Fibroblast of upper back skin (primary cell): ENCODE measurements around the gene TBC1D24.
A peak's percentile ranks its signal among the peaks of the same experiment; 100 is the strongest.
"Not testable (repeated sequence)": the region's sequence is repeated elsewhere in the genome, so short reads cannot be mapped to it uniquely, and the experiment has no call there.

Source experiments
- DNase-seq: peaks from one replicate; pipeline ENCODE4 v3.0.0-alpha.2; 2013

TBC1D24 gene

DNA sequence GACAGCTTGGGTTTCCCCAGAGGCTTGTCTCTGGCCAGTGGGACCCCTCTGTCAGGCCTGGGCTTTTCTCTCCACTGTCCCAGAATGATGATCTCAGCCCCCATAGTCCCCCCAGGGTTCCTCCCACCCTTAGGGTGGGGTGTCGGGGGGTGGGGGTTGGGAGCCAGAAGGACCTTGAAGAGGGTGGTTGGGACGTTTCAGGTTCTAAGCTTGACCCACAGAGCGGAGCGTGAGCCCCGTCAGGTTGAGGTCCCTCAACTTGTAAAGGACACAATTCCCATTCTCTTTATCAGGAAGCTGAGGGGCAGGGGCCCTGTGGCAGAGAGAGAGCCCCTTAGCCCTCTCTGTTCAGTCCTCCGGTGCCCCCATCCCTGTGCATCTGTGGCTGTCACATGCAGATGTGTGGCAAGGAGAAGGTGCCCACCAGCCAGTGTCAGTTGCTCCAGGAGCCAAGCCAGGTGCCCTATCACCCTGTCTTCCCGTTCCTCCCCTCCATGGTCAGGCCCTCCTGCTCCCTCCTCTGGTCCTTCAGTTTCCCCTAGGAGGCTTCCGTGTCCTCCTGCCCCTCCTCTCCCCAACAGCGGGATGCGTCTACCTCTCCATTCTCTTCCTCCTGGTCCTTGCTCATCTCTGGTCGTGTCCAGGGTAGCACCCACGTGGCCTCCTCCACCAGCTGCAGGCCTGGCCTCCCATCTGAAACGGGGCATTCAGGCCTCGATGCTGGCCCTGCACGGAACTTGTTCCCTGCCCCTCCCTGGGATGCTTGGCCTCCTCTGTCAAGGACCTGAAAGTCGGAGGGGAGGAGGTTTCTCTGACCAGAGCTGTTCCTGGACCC is 5.3 kb upstream of the TBC1D24 start:
- DNase-seq: no peak

DNA sequence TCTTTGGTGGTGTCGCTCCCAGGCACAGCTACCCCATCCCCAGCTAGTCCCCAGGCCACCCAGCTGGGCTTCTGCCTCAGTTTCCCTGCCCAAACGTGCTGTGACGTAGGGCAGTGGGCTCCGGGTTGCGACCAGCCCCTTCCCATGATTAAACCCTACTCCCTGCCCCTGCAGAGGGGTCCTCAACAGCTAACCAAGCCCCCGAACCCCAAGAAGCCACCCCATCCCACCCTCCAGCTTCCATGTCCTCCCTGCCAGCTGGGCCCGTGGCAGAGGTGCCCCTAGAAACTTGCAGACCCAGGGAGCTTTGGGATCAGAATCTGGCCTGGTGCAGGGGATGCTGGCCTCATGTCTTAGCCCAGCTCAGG is 4.7 kb upstream of the TBC1D24 start:
- no peak for DNase-seq

DNA sequence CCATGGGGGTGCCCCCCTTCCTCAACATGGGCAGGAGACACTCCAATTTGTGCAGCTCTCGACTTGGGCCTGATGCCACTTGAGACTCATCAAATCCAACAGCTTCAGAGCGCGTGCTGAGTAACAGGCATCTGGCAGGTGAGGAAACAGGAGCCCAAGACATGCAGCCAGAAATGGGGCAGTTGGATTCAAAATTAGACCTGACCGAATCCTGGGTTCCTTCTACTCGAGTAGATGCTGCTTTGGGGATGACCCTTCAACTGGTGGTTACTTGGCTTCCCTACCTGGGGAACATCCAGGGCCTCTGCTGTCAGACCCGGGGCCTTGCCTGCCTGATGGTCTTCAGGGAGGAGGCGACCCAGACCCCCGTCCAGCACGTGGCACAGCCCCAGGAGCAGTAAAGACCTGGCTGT is 4.3 kb upstream of the TBC1D24 start:
- DNase-seq: peak; percentile 13

DNA sequence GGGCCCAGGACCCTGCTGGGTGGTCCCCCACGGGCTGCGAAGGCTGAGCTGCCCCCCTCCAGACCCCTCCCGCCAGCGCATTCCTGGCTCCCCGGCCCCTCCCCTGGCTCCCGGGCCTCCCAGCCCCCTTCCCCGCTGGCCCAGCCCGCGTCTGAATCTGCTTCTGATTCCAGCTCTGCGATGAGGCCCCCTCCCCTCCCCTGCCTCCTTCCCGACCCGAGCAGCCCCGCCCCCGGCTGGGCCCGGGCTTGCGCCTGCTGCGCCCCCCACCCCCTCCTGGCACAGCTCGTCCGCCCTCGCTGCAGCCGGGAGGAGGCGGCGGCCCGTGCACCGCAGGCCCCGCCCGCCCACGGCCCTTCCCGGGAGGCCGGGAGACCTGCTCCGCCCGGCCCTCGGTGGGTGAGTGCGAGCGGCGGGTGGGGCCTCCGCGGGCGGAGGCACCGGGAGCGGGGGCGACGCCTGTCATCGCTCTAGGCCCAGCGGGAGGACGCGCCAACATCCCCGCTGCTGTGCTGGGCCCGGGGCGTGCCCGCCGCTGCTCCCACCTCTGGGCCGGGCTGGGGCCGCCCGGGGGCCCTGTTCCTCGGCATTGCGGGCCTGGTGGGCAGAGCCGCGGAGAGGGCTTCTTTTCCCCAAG is 3.8 kb upstream of the TBC1D24 start, which contains the start of gene NTN3:
Gene NTN3 (plus strand): TSS at position 282 of the 637 bp plus-strand sequence. CDS start 405 bp downstream, outside the sequence.
- DNase-seq: peak; percentile 33

DNA sequence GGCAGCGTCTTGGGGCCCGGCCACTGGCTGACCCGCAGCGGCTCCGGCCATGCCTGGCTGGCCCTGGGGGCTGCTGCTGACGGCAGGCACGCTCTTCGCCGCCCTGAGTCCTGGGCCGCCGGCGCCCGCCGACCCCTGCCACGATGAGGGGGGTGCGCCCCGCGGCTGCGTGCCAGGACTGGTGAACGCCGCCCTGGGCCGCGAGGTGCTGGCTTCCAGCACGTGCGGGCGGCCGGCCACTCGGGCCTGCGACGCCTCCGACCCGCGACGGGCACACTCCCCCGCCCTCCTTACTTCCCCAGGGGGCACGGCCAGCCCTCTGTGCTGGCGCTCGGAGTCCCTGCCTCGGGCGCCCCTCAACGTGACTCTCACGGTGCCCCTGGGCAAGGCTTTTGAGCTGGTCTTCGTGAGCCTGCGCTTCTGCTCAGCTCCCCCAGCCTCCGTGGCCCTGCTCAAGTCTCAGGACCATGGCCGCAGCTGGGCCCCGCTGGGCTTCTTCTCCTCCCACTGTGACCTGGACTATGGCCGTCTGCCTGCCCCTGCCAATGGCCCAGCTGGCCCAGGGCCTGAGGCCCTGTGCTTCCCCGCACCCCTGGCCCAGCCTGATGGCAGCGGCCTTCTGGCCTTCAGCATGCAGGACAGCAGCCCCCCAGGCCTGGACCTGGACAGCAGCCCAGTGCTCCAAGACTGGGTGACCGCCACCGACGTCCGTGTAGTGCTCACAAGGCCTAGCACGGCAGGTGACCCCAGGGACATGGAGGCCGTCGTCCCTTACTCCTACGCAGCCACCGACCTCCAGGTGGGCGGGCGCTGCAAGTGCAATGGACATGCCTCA is 3.1 kb upstream of the TBC1D24 start:
- DNase-seq: no peak

DNA sequence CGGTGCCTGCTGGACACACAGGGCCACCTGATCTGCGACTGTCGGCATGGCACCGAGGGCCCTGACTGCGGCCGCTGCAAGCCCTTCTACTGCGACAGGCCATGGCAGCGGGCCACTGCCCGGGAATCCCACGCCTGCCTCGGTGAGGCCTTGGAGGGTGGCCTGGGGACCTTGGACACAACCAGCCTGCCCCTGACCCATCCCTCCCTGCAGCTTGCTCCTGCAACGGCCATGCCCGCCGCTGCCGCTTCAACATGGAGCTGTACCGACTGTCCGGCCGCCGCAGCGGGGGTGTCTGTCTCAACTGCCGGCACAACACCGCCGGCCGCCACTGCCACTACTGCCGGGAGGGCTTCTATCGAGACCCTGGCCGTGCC is 2.5 kb upstream of the TBC1D24 start:
- DNase-seq: no peak

DNA sequence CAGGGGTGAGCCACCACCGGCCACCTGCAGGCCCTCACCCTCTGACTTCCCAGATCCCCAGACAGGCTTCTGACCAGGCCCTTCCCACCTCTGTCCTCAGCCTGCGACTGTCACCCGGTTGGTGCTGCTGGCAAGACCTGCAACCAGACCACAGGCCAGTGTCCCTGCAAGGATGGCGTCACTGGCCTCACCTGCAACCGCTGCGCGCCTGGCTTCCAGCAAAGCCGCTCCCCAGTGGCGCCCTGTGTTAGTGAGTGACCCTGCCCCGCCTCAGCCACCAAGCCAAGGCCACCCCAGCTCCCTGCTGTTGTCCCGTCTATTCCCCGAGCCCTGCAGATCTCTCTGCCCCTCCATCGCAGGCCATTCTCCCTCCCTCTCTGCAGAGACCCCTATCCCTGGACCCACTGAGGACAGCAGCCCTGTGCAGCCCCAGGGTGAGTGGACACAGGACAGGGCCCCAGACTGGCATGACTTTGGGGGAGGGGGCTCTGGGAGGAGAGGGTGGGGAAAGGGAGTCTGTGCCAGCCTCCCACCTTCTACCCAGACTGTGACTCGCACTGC is 2.0 kb upstream of the TBC1D24 start:
- no peak for DNase-seq

DNA sequence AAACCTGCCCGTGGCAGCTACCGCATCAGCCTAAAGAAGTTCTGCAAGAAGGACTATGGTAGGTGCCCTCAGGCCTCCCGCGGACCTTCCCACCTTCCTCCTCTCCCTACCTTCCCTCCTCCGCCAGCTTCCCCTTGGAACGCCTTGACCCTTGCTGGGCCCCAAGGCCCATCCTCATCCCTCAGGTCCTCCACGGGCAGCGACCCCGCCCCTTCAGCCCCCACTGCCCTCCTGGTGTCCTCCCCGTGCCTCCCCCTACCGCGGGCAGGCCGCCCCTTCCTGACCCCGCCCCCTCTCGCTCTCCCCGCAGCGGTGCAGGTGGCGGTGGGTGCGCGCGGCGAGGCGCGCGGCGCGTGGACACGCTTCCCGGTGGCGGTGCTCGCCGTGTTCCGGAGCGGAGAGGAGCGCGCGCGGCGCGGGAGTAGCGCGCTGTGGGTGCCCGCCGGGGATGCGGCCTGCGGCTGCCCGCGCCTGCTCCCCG is 1.4 kb upstream of the TBC1D24 start:
- no peak for DNase-seq

DNA sequence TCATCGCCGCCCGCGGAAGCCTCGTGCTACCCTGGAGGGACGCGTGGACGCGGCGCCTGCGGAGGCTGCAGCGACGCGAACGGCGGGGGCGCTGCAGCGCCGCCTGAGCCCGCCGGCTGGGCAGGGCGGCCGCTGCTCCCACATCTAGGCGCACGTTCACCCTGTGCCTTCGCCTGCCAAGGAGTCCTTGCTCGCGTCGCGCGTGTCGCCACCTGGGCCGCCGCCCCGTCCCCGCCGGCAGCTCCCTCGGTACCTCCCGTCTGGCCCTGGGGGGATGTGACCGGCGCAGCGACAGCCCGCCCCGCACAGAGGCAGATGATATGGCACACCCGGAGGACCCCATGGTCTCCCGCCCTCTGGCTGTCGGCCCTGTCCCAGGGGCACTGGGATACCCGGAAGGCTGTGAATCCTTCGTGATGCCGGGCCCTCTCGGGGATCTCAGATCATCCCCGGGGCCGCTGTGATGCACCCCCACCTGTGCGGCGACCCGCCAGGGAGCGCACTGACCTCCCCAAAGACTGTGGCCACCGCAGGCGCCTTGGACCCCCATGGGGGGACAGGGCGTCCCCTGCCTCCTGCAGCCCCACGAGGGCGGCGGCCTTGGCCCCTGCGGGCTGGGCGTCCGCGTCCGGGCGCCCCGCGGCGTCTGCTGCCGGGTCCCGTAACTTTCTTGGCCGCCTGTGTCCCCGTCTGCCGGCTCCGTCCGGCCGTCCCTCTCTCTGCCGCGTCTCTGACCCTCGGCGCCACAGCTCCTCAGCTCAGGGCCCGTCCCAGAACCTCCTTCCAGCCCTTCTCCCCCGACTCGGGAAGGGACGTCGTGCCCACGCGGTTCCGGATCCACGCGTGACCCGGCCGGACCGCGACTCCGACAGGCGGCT is 689 bp upstream of the TBC1D24 start:
- DNase-seq: peak; percentile 22

DNA sequence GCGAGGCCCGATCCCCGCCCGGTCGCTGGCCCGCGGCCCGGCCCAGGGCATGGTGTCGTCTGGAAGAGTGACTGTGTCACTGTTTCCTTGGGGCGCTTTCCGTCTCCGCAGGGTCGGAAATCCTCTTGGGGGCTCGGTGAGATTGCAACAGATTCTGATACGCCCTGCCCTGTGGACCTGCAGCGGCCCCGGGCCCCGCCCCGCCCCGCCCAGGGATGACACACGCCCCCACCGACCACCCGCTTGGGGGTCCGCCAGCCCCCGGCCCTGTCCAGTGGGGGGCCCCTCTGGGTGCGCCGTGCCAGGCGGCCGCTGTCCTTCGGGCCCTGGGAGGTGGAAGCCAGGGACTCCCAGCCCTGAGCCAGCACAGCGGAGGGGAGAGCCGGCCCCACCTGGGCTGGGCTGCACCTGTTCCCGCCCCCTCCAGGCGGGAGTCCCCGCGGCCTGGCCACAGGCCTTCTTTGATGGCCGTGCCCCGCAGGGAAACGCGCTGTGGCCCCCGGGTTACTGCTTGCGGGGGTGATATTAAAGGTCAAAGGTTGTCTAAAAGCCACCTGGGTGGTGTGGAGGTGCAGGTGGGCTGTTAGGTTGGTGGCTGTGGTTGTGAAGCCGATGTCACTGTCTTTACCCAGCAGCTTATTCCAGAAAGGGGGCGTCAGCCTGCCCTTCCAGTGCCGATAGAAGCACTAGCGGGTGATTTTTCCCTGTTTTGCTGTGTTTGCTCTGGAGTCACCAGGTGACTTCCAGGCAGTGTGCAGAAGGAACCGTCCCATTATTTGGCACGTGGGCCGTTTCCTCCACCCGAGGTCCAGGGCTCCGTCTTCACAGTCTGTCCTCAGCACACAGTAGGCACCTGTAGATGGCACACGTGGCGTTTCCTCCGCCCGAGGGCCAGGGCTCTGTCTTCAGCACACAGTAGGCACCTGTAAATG is 752 bp downstream of the TBC1D24 start:
- no peak for DNase-seq

DNA sequence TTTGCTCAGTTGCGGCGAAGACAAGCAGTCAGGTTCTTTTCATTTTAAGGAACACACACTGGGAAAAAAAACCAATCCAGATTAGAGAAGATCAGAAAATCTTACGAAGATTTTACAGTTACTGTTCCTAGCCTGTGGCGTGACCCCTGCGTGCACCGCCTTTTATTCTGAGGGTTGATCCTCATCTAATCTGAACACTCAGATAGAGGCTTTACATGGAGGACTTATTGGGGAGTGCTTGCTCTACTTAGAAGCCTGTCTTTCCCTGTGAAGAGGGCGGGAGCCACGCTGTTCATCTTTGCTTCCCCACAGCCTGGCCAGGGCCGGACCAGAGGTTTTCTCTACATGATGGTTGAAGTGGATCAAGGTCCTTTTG is 1.4 kb downstream of the TBC1D24 start:
- no peak for DNase-seq

DNA sequence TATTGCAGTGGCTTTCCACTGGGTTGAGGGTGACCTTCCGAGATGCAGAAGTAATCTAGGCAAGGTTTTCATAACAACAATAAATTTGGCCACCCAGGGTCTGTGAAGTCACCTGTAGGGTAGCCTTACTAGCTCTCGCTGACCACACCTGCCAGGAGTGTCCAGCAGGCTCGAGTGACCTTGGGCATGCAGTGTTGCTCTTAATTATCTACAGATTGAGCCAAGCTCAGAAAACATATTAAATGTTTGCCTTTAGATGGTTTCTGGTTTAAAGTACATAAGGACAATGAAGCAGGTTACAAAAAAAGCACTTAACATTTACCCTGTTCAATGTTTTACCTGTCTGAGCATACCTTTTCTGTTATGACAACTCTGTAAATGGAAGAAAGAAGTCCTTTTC is 1.8 kb downstream of the TBC1D24 start:
- DNase-seq: no peak

DNA sequence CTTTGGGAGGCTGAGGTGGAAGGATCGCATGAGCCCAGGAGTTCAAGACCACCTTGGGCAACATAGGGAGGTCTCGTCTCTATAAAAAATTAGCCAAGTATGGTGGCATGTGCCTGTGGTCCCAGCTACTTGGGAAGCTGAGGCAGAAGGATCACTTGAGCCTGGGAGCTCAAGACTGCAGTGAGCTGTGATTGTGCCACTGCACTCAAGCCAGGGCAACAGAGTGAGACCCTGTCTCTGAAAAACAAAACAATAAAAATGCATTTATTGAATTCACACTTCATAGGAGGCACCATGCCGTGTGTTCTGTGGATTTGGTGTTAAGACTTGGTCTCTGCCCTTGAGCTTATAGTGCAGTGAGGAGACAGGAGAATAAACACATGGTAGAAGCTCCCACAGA is 2.4 kb downstream of the TBC1D24 start:
- DNase-seq: no peak

DNA sequence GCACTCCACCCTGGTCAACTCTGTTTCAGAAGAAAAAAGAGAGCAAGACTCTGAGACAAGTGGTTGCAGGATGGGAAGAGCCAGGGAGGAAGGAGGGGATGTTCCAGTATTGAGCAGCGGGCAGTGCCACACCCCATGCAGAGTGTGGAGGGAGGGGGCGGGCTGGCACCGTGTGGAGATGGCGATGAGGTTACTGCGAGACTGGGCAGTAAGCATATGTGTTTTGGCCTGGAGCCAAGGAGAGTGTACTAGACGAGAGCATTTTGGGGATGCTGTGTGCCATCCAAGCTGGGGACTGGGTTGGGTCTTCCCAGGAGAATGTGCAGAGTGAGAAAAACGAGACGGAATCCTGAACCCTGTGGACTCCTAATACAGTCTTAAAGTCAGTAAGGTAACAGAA is 3.4 kb downstream of the TBC1D24 start:
- DNase-seq: no peak

DNA sequence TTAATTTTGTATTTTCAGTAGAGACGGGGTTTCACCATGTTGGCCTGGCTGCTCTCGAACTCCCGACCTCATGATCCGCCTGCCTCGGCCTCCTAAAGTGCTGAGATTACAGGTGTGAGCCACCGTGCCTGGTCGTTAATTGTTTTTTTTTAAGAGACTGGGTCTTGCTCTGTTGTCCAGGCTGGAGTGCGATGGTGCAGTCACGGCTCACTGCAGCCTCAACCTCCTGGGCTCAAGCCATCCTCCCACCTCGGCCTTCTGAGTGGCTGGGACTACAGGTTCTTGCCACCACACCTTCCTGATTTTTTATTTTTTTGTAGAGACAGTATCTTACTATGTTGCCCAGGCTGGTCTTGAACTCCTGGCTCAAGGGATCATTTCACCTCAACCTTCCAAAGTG is 5.1 kb downstream of the TBC1D24 start:
- not testable (repeated sequence) for DNase-seq

DNA sequence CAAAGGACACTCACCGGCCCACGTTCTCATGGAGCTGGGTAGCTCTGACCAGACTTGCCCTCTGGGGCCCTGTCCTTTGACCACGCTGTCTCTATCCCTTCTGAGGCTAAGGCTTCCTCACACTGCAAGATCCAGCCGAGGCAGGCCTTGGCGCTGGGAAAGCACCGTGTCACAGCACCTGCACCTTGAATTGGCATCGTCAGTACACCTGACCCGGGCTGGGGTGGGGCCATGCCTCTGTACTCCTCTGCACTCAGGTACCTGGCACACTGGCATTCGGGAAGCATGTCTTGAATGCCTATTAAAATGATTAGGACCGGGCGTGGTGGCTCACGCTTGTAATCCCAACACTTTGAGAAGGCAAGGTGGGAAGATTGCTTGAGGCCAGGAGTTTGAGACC is 6.0 kb downstream of the TBC1D24 start:
- no peak for DNase-seq

DNA sequence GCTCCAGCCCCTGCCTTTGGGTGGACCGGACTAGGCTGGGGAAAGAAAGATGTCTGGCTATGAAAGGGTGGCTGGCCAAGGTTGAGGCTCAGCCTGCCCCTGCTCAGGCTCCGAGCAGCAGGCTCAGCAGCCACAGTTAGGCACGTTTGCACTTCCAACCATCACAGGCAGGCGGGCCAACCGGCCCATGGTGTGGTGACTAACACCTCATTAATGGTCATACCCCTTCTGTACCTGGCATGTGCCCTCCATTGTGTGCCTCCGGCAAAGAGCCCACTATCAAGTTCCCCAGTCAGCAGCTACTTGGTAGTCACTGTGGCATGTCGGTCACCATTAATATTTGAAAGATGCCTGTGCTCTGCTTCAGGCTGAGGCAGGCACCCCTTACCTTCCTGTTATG is 6.7 kb downstream of the TBC1D24 start:
- DNase-seq: no peak

DNA sequence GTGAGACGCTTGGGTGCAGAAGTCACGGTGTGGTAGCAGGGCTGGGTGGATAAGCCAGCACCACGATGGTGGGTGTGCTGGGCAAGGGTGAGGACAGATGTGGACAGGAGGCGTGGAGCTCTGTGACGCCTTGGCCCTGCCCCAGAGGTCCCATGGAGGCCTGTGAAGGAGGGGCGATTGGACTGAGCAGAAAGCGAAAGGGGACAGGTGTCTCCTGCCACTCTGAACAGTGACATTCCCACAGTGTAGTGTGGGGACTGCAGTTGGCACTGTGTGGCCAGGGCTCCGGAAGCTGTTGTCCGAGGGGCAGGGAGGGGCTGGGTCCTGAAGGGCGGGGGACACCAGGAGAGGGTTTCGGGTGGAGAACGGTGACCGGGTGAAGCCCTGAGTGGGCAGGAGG is 7.3 kb downstream of the TBC1D24 start:
- DNase-seq: no peak

DNA sequence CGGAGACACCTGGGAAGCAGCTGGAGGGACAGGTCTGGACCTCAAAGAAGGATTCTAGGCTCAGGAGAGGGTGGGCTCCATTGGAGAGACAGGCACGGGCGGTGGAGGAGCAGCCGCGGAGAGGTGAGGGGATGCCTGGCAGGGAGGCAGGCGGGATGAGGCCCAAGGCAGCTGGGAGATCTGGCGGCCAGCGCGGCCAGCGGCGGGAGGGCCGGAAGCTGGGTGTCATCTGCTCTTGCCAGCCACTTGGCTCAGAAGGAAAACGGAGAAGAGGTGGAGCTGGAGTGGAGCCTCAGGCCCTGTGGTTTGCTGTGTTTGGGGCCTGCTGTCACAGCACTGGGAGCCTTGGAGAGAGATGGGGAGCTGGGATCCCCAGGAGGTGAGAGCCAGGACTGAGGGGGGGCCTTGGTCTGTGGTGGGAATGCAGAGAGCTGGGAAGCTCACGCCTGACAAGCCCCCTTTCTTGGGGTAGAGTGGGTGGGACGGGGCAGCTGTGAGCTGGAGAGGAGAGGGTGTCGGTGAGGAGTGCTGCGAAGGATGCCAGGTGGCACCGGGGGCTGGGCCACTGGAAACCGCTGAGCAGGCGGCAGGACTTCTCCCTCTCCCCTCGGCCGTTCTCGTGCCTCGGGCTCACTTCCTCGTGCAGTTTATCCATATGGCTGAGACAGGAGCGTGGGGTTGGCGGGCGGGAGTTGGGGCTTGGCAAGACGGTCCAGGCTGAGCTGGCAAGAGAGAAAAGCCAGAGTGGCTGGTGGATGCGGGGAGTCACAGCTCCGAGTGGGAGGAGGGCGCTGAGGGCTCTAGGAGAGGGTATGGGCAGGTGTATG is 8.0 kb downstream of the TBC1D24 start:
- peak; percentile 62 for DNase-seq
